Left forelimb (tissue), 1 donor: ENCODE data around the gene BTBD17.
"Not testable (repeated sequence)": the region's sequence is repeated elsewhere in the genome, so short reads cannot be mapped to it uniquely, and the experiment has no call there.

ENCODE experiments used
- DNase-seq: peaks from one replicate; pipeline ENCODE4 v3.0.0-alpha.2; 2018; ENCODE audit warnings: low spot score

Gene BTBD17

GRCh38 chr17:74361230-74362068 is at the start of gene BTBD17:
BTBD17 (minus strand) TSS chr17:74361868; CDS start chr17:74361819, 49 bp downstream.
- no peak for DNase-seq

DNA sequence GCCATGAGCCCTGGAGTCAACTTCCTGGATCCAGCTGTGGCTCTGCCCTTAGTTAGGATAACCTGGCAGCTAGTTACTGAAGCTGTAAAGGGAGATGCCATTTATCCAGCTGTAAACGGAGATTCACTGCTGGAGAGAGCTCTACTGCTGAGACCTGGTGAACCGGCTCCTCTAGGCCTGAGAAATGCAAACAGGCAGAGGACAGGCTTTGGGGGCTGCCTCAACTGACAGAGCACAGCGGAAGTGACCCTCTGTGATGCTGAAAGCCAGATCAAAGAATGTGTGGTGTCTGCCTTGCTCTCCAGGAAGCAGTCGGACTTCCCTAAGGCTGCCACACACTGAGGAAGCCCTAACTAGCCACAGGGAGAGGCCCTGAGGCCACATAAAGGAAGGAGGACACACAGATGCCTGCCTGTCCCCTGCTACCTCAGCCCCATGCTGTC is 48.4 kb upstream of the BTBD17 start:
- no peak for DNase-seq

- DNase-seq, result no peak
Observed at GRCh38 chr17:74408815-74409214, 47.1 kb upstream of the BTBD17 start.

- DNase-seq, result no peak
Observed at GRCh38 chr17:74408262-74408661, 46.6 kb upstream of the BTBD17 start.

GRCh38 chr17:74407384-74407783 is 45.7 kb upstream of the BTBD17 start:
- no peak for DNase-seq

GRCh38 chr17:74405311-74405710 is 43.6 kb upstream of the BTBD17 start:
- not testable (repeated sequence) for DNase-seq

DNA sequence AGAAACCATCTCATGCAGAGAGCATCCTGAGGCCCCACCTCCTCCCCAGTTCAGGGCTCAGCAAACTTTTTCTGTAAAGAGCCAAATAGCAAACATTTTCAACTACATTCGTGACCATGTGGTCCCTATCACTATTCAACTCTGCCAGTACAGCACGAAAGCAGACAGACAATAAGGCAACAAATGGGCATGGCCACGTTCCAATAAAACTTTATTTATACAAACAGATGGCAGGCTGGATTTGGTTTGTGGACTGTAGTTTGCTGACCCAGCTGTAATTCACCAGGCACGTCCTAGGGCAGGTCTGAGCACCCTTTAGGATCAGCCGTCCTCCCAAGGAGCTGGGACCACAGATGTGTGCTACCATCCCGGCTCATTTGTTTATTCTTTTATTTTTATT is 43.1 kb upstream of the BTBD17 start:
- no peak for DNase-seq

DNA sequence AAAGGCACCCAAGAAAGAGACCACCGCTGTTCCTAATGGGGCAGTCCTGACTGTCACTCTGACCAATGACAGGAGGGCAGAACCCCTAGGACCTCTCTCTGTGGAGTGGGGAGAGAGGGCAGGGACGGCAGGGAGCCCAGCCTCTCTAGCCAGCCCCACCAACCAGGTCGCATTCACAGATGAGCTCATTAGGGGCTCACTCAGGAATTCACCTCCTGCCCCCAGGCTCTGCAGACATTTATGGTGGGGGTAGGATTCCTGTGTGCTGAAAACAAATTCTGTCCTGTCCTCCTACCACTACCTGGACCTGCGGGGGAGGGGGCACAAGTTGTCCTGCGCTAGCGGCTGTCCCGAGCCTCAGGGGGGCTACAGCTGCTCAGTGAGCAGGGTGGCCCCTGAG is 42.5 kb upstream of the BTBD17 start:
- DNase-seq, result no peak

DNA sequence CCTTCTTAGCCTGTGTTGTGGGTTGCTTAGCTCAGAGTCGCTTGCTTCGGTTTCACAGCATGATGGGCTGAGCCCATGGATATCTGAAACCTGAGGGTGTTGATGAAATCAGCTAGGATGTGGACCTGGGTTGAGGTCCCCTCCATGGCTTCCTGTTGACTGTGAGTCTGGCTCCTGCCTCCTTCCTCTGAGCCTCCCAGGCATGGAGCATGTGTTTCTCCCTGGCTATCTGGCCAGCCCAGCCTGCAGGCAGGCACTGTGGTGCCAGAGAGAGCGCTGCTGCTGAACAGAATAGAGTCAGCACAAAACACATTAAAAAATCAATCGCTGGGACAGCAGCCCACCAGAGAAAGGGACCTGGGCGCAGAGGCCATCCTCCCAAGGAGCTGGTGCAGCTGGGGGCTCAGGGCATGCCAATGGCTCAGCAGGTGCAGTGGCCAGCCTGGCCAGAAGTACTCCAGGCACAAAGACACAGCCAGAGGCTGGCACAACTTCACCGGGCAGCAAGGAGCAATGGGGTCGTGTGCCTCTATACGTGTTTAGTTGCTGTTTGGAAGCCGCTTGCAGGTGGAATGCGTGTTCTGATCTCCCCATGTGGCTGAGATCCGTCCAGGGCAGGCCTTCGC is 42.0 kb upstream of the BTBD17 start:
- no peak for DNase-seq

- DNase-seq, result no peak
Observed at GRCh38 chr17:74402048-74402447, 40.4 kb upstream of the BTBD17 start.

DNA sequence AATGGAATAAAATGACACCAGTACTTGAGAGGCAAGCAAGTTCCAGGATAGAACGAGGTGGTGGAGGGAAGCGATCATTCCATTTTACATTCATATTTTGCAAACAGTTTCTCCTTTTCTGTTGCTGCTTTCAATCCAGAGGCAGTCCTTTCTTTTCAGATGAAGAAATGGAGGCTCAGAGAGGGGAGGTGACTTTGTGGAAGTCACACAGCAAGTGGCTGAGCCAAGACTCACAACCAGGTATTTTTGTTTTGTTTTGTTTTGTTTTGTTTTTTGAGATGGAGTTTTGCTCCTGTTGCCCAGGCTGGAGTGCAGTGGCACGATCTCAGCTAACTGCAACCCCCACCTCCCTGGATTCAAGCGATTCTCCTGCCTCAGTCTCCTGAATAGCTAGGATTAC is 34.9 kb upstream of the BTBD17 start:
- no peak for DNase-seq

DNA sequence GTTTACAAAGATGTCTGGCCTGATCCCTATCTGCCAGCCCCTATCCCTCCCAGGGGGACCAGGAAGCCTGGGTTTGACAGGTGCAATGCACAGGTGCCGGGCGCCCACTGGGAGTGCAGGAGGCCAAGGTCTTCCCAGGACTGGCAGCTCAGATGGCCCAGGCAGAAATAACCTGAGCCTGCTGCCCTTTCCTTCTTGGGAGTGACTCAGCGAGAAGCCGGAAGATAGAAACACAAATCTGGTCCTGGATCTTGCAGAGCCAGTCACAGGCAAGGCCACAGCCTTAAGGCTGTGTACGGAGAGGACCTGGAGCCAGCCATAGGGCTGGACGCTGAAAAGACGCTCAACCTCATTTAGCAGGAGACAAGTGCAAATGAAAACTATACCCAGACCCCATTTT is 33.3 kb upstream of the BTBD17 start:
- no peak for DNase-seq

- no peak for DNase-seq
Observed at GRCh38 chr17:74394275-74394950, 32.7 kb upstream of the BTBD17 start.

DNA sequence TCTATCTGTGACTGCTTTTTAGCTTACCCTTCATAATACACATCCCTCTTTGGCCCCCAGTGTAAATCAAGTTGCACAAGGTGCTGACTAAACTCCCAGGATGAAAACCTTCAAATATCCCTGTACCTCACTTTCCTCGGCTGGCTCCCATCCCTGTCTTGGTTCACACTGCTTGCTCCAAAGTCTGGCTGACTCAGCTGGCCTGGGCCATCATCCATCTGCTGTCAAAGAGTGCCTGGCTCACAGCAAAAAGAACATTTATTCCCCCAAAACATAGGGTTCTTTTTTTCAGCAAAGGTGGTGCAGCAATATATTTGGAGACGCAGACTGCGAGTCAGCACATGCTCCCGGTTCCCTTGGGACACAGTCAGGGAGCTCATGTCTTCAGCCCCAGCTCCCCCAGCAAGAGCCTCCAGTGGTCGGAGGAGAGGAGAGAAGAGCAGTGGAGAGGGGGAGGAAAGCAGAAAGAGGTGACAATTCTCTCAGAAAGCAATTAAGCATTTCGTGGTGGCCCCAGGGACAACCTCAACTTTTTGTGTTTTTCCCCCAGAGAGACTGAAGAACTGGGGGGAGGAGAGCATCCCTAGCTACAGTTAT is 31.8 kb upstream of the BTBD17 start:
- no peak for DNase-seq

DNA sequence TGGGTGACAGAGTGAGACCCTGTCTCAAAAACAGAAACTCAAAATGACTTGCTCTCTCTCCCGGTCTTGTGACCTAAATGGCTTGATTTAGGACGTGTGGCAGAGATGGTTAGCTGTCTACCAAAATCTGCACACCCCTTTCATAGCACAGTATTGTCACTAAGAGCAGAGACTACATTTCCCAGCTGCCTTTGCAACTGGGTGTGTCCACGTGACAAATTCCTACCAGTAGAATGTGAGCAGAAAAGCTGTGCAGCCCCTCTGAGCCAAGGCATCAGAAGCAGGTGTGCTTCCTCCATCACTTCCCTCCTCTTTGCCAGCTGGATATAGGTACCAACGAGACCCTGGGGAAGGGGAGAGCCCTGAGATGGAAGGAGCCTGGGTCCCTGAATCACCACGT is 31.2 kb upstream of the BTBD17 start:
- no peak for DNase-seq

DNA sequence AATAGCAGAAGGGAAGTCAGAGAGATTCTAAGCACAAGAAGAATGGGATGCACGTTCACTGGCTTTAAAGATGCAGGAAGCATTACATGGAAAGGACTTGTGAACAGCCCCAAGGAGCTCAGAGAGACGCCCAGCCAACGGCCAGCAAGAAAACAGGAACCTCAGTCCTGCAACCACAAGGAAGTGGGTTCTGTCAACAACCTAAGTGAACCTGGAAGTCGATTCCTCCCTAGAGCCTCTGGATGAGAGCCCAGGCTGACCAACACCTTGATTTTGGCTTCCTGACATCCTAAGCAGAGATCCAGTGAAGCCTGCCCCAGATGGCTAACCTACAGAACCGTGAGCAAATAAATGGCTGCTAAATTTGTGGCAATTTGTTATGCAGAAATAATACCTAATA is 30.1 kb upstream of the BTBD17 start:
- DNase-seq, result no peak

GRCh38 chr17:74390680-74391653 is 29.3 kb upstream of the BTBD17 start:
- DNase-seq, result no peak

DNA sequence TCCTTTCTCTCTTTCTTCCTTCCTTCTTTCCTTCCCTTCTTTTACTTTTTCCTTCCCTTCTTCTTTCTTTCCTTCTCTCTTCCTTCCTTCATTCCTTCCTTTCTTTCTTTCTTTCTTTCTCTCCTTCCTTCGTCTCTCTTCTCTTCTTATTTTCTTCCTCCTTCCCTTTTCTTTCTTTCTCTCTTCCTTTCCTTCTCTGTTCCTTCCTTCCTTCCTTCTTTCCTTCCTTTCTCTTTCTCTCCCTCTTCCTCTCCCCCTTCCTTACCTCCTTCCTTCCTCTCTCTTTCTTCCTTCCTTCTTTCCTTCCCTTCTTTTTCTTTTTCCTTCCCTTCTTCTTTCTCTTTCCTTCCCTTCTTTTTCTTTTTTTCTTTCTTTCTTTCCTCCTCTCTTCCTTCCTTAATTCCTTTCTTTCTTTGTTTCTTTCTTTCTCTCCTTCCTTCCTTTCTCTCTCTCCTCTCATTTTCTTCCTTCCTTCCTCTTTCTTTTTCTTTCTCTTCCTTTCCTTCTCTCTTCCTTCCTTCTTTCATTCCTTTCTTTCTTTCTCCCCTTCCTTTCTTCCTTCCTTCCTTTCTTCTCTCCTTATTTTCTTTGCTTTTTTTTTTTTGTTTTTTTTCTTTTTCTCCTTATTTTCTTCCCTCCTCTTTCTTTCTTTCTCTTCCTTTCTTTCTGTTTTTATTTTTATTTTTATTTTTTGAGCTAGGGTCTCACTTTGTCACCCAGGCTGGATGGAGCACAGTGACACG is 28.4 kb upstream of the BTBD17 start:
- DNase-seq, result no peak

DNA sequence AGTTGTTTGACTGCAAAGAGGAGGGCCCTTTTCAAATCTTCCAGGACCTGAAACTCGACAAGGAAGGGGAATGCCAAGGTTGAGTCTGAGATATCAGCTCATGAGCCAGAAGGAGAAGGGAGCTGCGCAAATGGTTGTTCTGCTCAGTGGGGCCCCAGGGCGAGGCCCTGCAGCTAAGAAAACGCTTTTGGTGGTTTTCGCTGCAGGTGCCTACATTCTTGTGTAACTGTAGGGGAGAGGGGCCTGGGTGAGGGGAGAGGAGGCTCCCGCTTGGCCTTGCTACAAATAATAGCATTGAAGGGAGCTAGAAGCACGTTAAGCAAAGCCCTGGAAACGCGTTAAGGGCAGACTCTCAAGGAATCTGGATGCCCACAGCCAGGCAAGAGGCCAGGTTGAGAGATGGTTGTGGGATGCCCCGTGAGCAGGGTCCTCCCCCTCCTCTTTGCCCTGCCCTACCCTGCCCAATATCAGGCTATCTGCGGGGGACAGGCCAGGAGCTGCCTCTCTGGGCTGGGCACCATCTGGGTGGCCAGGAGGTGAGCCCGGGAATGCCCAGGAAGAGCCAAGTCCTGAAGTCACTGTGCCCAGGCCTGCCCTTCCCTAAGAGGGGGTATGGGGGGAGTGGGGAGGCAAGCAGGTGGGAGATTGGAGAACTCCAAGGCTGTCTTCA is 27.6 kb upstream of the BTBD17 start:
- no peak for DNase-seq
